IMR-90 (cell line): Measurements from ENCODE around the gene PDCL2. TPM values are rescaled to one million over a fixed set of nuclear protein-coding genes. Genes with fewer than 3 reads are reported as not detected.

Source experiments
- ATAC-seq: fragments of 200-7000 bp; cut with Tn5 transposase; 2 replicates; pipeline ENCODE4 v1.9.1; 2020; ENCODE audit warnings: low read depth, mild to moderate bottlenecking, moderate library complexity
- BruUV-seq: library from RNA; stranded (reverse); fragments of 400-500 nt; replicated peaks from 2 replicates; lab custom pipeline; 2021; lab: Mats Ljungman, UMichigan
- CTCF ChIA-PET: fragments of 300-600 bp; formaldehyde crosslinking; extraction: SDS; loops from one replicate; lab custom pipeline; 2021; ENCODE audit warnings: antibody characterized with exemption; lab: Yijun Ruan, JAX
- POLR2A ChIA-PET: fragments of 300-600 bp; sonication (Branson Sonifier 250); formaldehyde crosslinking; loops from one replicate; lab custom pipeline; 2022; ENCODE audit warnings: antibody characterized with exemption; ENCODE audit not compliant: unreplicated experiment; lab: Charles Lee
- DNase-seq: peaks from one replicate; pipeline ENCODE4 v3.0.0; 2013
- H2AFZ ChIP-seq: replicated peaks from 2 replicates; pipeline ENCODE3; 2013; ENCODE audit warnings: low read length, mild to moderate bottlenecking; ENCODE audit not compliant: poor library complexity
- H2AK5ac ChIP-seq: 2 replicates; pipeline ENCODE4 v1.6.1; 2013; ENCODE audit warnings: low read depth, low read length, inconsistent platforms
- H2AK9ac ChIP-seq: replicated peaks from 2 replicates; pipeline ENCODE3; 2013; ENCODE audit warnings: mild to moderate bottlenecking, low read depth, low read length, moderate library complexity; ENCODE audit not compliant: poor library complexity
- H2BK120ac ChIP-seq: 2 replicates; pipeline ENCODE4 v1.6.1; 2013; ENCODE audit warnings: low read depth, low read length, inconsistent platforms
- H2BK15ac ChIP-seq: 3 replicates; pipeline ENCODE4 v1.6.1; 2013; ENCODE audit warnings: low read depth, low read length, inconsistent platforms
- H2BK20ac ChIP-seq: 2 replicates; pipeline ENCODE4 v1.6.1; 2013; ENCODE audit warnings: low read depth, mild to moderate bottlenecking, inconsistent platforms, low read length, moderate library complexity
- H2BK5ac ChIP-seq: 2 replicates; pipeline ENCODE4 v1.6.1; 2013; ENCODE audit warnings: mild to moderate bottlenecking, low read depth, low read length, inconsistent platforms; ENCODE audit not compliant: poor library complexity, severe bottlenecking
- H3K14ac ChIP-seq: replicated peaks from 2 replicates; pipeline ENCODE4 v1.6.1; 2013; ENCODE audit warnings: low read depth, low read length, inconsistent platforms
- H3K18ac ChIP-seq: 2 replicates; pipeline ENCODE4 v1.6.1; 2013; ENCODE audit warnings: low read depth, low read length, control low read depth
- H3K23ac ChIP-seq: 2 replicates; pipeline ENCODE4 v1.6.1; 2013; ENCODE audit warnings: low read depth, low read length, inconsistent platforms
- H3K27ac ChIP-seq: 2 replicates; pipeline ENCODE4 v1.5.1; 2013; ENCODE audit warnings: mild to moderate bottlenecking, control low read depth, low read length; ENCODE audit not compliant: insufficient read depth
- H3K27me3 ChIP-seq: 2 replicates; pipeline ENCODE4 v1.6.1; 2013; ENCODE audit warnings: low read length; ENCODE audit not compliant: control insufficient read depth, insufficient read depth
- H3K36me3 ChIP-seq: 2 replicates; pipeline ENCODE4 v1.6.1; 2013; ENCODE audit warnings: low read length, mixed read lengths; ENCODE audit not compliant: control insufficient read depth, insufficient read depth
- H3K4ac ChIP-seq: 2 replicates; pipeline ENCODE4 v1.6.1; 2013; ENCODE audit warnings: low read depth, low read length, inconsistent platforms
- H3K4me1 ChIP-seq: 2 replicates; pipeline ENCODE4 v1.6.1; 2013; ENCODE audit warnings: low read length, mixed read lengths; ENCODE audit not compliant: control insufficient read depth, insufficient read depth
- H3K4me2 ChIP-seq: 2 replicates; pipeline ENCODE4 v1.6.1; 2013; ENCODE audit warnings: low read depth, mild to moderate bottlenecking, control low read depth, low read length, moderate library complexity
- H3K4me3 ChIP-seq: 2 replicates; pipeline ENCODE4 v1.5.1; 2013; ENCODE audit warnings: low read depth, mild to moderate bottlenecking, control low read depth, low read length, moderate library complexity; ENCODE audit not compliant: insufficient read depth
- H3K56ac ChIP-seq: 2 replicates; pipeline ENCODE4 v1.6.1; 2013; ENCODE audit warnings: low read length, inconsistent platforms; ENCODE audit not compliant: insufficient read depth; ENCODE audit errors: extremely low read depth
- H3K79me1 ChIP-seq, 2 experiments: 2 replicates each; pipeline ENCODE4 v1.6.1; 2013; ENCODE audit warnings: low read length in 2 of 2, inconsistent platforms in 1 of 2, low read depth in 1 of 2
- H3K9ac ChIP-seq: 2 replicates; pipeline ENCODE4 v1.6.1; 2013; ENCODE audit warnings: low read depth, low read length, control low read depth
- H3K9me1 ChIP-seq: 2 replicates; pipeline ENCODE4 v1.6.1; 2013; ENCODE audit warnings: low read length, inconsistent platforms; ENCODE audit not compliant: insufficient read depth
- H3K9me3 ChIP-seq: 2 replicates; pipeline ENCODE4 v1.6.1; 2013; ENCODE audit warnings: low read length; ENCODE audit not compliant: control insufficient read depth, insufficient read depth
- H4K20me1 ChIP-seq: 2 replicates; pipeline ENCODE4 v1.6.1; 2013; ENCODE audit warnings: low read length, inconsistent platforms; ENCODE audit not compliant: insufficient read depth
- H4K5ac ChIP-seq: 2 replicates; pipeline ENCODE4 v1.6.1; 2013; ENCODE audit warnings: mild to moderate bottlenecking, low read depth, low read length, control low read depth
- H4K8ac ChIP-seq, 2 experiments: 2 replicates each; pipeline ENCODE4 v1.6.1; 2013; ENCODE audit warnings: low read depth in 2 of 2, low read length in 2 of 2, control low read depth in 1 of 2, inconsistent platforms in 1 of 2
- H4K91ac ChIP-seq: 2 replicates; pipeline ENCODE4 v1.6.1; 2013; ENCODE audit warnings: low read depth, low read length, inconsistent platforms; ENCODE audit not compliant: insufficient read depth
- BHLHE40 ChIP-seq: fragments of 150-350 bp; IDR thresholded peaks from 2 replicates; pipeline ENCODE4 v1.6.1; 2016; ENCODE audit warnings: mild to moderate bottlenecking, low read depth, low read length
- CEBPB ChIP-seq: IDR thresholded peaks from 2 replicates; pipeline ENCODE4 v1.6.1; 2012; ENCODE audit warnings: low read depth, low read length, improper control_type of control experiment
- CHD1 ChIP-seq: IDR thresholded peaks from 2 replicates; pipeline ENCODE4 v1.6.1; 2012; ENCODE audit warnings: low read depth, low read length, improper control_type of control experiment
- CTCF ChIP-seq: conservative IDR thresholded peaks from 2 replicates; pipeline ENCODE4 v1.5.1; 2012; ENCODE audit warnings: mild to moderate bottlenecking, low read depth, low read length, improper control_type of control experiment
- FOS ChIP-seq: fragments of 150-350 bp; IDR thresholded peaks from 2 replicates; pipeline ENCODE4 v1.6.1; 2016; ENCODE audit warnings: low read depth, low read length
- MAFK ChIP-seq: IDR thresholded peaks from 2 replicates; pipeline ENCODE4 v1.6.1; 2012; ENCODE audit warnings: low read depth, low read length, improper control_type of control experiment
- MAZ ChIP-seq: IDR thresholded peaks from 2 replicates; pipeline ENCODE4 v1.6.1; 2012; ENCODE audit warnings: low read depth, mild to moderate bottlenecking, low read length, improper control_type of control experiment, moderate library complexity, borderline replicate concordance
- MXI1 ChIP-seq: IDR thresholded peaks from 2 replicates; pipeline ENCODE4 v1.6.1; 2012; ENCODE audit warnings: low read depth, mild to moderate bottlenecking, low read length, moderate library complexity, borderline replicate concordance
- NFE2L2 ChIP-seq: fragments of 150-350 bp; IDR thresholded peaks from 2 replicates; pipeline ENCODE4 v1.6.1; 2016; ENCODE audit warnings: low read depth, mild to moderate bottlenecking, low read length
- POLR2A ChIP-seq: IDR thresholded peaks from 2 replicates; pipeline ENCODE4 v1.6.1; 2012; ENCODE audit warnings: mild to moderate bottlenecking, low read depth, low read length
- RAD21 ChIP-seq: IDR thresholded peaks from 2 replicates; pipeline ENCODE4 v1.6.1; 2012; ENCODE audit warnings: low read length, improper control_type of control experiment
- RCOR1 ChIP-seq: IDR thresholded peaks from 2 replicates; pipeline ENCODE4 v1.6.1; 2012; ENCODE audit warnings: mild to moderate bottlenecking, low read length, improper control_type of control experiment; ENCODE audit not compliant: insufficient replicate concordance
- RFX5 ChIP-seq: IDR thresholded peaks from 2 replicates; pipeline ENCODE4 v1.8.0; 2012; ENCODE audit warnings: low read depth, mild to moderate bottlenecking, low read length, moderate library complexity
- SMC3 ChIP-seq: fragments of 150-350 bp; IDR thresholded peaks from 2 replicates; pipeline ENCODE4 v1.6.1; 2016; ENCODE audit warnings: low read depth, mild to moderate bottlenecking, antibody characterized with exemption, low read length, moderate library complexity
- WGBS, 2 experiments: methylation state at CpG; one replicate each; pipeline versions ENCODE4 v1.1.5 to v1.1.7; 2013; ENCODE audit warnings: missing lambda C conversion rate in 2 of 2; ENCODE audit not compliant: insufficient read length in 1 of 2; ENCODE audit errors: extremely low coverage in 2 of 2; 5-methylcytosine and 5-hydroxymethylcytosine counted together
- dilution Hi-C: fragments of 300-500 bp; cut with HindIII; formaldehyde crosslinking; loops from one replicate; pipeline ENCODE4 v1.14.3; 2018; ENCODE audit warnings: low sequenced_read_pairs; ENCODE audit not compliant: unreplicated experiment
- in situ Hi-C: fragments of 300-500 bp; cut with MboI; formaldehyde crosslinking; loops from 3 replicates; pipeline ENCODE4 v1.14.3; 2019; ENCODE audit warnings: low sequenced_read_pairs, inconsistent platforms, mixed read lengths
- intact Hi-C: fragments of 100-400 bp; cut with micrococcal nuclease; formaldehyde crosslinking; loops from 2 replicates; pipeline ENCODE4 v1.10.0; 2022
- polyA plus RNA-seq, 3 experiments: library from polyadenylated mRNA; depleted of rRNA; stranded (reverse); fragments of >200 nt; gene quantifications; 2 replicates each; pipeline ENCODE4 v1.2.3, GENCODE V29; 2012; ENCODE audit warnings: low replicate concordance in 1 of 3
- total RNA-seq: library from RNA; depleted of rRNA; stranded (reverse); fragments of >200 nt; gene quantifications from 2 replicates; pipeline ENCODE4 v1.2.3, GENCODE V29; 2012
- TF ChIP-seq, protein P1 (sequence below): fragments of 150-350 bp; IDR thresholded peaks from 2 replicates; pipeline ENCODE4 v1.6.1; 2016; ENCODE audit warnings: low read depth, mild to moderate bottlenecking, low read length, moderate library complexity, borderline replicate concordance
- TF ChIP-seq, protein P2 (sequence below): fragments of 150-350 bp; IDR thresholded peaks from 2 replicates; pipeline ENCODE4 v1.6.1; 2017; ENCODE audit warnings: mild to moderate bottlenecking, antibody characterized with exemption, low read length, low read depth

Gene PDCL2
- total and polyA plus RNA-seq, 2 of the 4 experiments (the other 2 are of a cell fraction) = not detected

- Histone ChIP-seq H3K9ac (no peak overlapping the region), H3K27ac (no peak overlapping the region), H3K79me1 (peaks cover 29 to 33% of the 10 kb centered on the region in 2 experiments), H2AFZ (no peak overlapping the region), H3K4me1 (no peaks in the 10 kb centered on the region; the same call in 1 of the 2 replicates), H3K4me3 (no peak overlapping the region), H3K9me3 (peaks cover 4% of the 10 kb centered on the region), H4K8ac (no peak overlapping the region), H3K4me2 (no peak overlapping the region), H4K91ac (no peak overlapping the region), H3K23ac (no peak overlapping the region), H2AK5ac (no peak overlapping the region), H3K27me3 (no peaks in the 10 kb centered on the region), H2BK120ac (no peak overlapping the region), H3K9me1 (no peaks in the 10 kb centered on the region), H2AK9ac (no peak overlapping the region), H4K5ac (no peak overlapping the region), H4K20me1 (no peaks in the 10 kb centered on the region; the same call in 1 of the 2 replicates), H3K56ac (no peak overlapping the region), H3K18ac (no peak overlapping the region), H2BK5ac (no peak overlapping the region), H3K14ac (no peak overlapping the region), H2BK15ac (no peak overlapping the region), H2BK20ac (no peak overlapping the region), H3K4ac (no peak overlapping the region), H3K36me3 (no peaks in the 10 kb centered on the region)
- in situ Hi-C loops = loop anchor here (25.0 kb wide), 1 partner anchor 1241 kb away; no protein-coding TSS in a partner anchor
- ChIA-PET CTCF (no interaction called here), POLR2A (no interaction called here)
- TF ChIP-seq MAZ (no peak), RFX5 (no peak), BHLHE40 (no peak), CHD1 (no peak), FOS (no peak), CEBPB (no peak), SMC3 (no peak), RAD21 (no peak), NFE2L2 (no peak), MXI1 (no peak), CTCF (no peak), MAFK (no peak), POLR2A (no peak), RCOR1 (no peak)
- TF ChIP-seq, protein P1, sequence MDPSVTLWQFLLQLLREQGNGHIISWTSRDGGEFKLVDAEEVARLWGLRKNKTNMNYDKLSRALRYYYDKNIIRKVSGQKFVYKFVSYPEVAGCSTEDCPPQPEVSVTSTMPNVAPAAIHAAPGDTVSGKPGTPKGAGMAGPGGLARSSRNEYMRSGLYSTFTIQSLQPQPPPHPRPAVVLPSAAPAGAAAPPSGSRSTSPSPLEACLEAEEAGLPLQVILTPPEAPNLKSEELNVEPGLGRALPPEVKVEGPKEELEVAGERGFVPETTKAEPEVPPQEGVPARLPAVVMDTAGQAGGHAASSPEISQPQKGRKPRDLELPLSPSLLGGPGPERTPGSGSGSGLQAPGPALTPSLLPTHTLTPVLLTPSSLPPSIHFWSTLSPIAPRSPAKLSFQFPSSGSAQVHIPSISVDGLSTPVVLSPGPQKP = no peak
- TF ChIP-seq, protein P2, sequence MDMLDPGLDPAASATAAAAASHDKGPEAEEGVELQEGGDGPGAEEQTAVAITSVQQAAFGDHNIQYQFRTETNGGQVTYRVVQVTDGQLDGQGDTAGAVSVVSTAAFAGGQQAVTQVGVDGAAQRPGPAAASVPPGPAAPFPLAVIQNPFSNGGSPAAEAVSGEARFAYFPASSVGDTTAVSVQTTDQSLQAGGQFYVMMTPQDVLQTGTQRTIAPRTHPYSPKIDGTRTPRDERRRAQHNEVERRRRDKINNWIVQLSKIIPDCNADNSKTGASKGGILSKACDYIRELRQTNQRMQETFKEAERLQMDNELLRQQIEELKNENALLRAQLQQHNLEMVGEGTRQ = no peak
- no peak for DNase-seq
- dilution Hi-C loops = no loop called here
- 100% methylated on average over 1 of the region's 3 CpGs; no CpG with 5 or more reads in 1 of the 2 experiments for WGBS, 2 experiments
- no TSS peak for BruUV-seq
- ATAC-seq = no peak
- intact Hi-C loops = no loop called here
Observed at GRCh38 chr4:55528491-55528890, 63.6 kb downstream of the PDCL2 start.
